ENCODE data around the gene ELMO1.

ELMO1 gene, protein sequence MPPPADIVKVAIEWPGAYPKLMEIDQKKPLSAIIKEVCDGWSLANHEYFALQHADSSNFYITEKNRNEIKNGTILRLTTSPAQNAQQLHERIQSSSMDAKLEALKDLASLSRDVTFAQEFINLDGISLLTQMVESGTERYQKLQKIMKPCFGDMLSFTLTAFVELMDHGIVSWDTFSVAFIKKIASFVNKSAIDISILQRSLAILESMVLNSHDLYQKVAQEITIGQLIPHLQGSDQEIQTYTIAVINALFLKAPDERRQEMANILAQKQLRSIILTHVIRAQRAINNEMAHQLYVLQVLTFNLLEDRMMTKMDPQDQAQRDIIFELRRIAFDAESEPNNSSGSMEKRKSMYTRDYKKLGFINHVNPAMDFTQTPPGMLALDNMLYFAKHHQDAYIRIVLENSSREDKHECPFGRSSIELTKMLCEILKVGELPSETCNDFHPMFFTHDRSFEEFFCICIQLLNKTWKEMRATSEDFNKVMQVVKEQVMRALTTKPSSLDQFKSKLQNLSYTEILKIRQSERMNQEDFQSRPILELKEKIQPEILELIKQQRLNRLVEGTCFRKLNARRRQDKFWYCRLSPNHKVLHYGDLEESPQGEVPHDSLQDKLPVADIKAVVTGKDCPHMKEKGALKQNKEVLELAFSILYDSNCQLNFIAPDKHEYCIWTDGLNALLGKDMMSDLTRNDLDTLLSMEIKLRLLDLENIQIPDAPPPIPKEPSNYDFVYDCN

GRCh38 chr7:37448636-37449361 lies at the start of gene ELMO1:
Gene ELMO1, minus strand, starts transcription at chr7:37448864. Its CDS starts 106,174 bp downstream, at chr7:37342690.
- peak; percentile 90 for DNase-seq

DNA sequence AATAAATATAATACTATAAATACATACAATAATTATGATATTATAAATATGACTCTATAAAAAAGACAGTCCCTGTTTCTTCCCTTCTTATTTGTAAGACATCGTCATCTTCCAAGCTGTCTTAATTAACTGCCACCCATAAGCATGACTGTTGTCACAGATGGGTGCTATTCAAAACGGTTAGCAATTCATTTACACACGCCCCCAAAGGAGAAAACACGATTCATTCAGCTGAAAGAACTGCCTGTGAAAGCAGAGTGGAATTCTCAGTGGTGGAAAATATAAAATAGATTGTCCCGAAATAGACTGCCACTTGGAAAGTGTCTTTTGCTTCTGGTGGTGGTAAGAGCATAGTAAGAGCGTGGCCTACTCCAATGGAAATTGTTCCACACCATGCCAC lies 48.9 kb upstream of the ELMO1 start:
- no peak for DNase-seq

DNA sequence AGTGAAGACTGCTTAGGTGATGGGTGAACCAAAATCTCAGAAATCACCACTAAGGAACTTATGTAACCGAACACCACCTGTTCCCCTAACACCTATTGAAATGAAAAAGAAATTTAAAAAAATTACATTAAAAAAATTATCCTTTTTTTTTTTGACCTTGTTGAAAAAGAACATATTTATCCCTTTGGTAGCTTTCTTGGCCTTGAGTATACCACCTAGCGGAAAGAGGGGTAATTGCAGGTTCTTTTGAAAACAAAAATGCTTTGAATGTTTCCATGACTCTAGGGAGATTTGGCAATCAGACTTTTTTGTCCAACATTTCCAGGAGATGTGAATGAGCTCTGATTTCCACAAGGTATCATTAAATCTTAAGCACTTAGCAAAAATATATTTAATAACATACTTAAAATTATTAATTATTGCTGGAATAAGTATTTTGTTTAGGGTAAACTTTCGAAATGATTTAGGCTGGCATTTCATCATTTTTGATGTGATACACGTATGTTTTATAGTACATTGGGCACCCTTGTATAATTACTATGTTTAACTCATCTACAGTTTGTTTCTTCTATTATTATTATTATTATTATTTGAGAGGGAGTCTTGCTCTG lies 47.0 kb upstream of the ELMO1 start:
- DNase-seq = no peak

DNA sequence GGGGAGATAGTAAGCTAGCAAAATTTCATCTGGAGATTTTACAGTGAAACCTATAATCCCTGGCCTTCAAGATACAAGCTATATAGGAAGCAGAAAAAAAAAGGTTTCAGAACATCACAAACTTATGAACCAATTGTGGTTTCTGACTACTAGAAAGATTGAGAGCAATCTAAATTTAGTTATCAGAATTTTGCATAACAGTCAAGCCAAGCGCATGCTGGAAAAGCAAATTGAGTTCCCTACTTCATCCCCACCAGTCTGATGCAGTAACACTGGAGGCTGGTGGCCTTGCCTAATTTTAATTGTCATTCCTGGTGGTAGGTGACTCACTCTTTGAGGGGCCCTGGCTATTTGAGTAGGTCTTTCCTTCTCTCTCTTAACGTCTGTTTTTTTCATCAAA lies 46.3 kb upstream of the ELMO1 start:
- no peak for DNase-seq

DNA sequence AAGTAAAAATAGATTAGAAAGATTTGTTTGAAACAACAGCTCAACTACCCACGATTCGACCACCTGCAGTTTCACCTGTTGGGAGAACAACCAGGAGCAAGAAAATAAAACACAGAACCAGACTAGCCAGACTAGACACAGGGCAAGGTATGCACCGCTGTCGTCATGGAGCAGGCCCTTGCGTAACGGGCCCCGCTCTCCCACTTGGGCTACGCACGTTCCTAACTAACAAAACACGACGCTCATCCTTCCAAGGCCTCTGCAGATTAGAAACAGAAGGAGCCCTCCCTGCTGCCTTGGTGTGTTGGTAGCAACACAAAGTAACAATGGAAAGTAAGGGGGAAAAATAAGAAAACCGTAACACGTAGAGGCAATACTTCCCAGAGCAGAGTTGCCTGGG lies 45.1 kb upstream of the ELMO1 start:
- no peak for DNase-seq

GRCh38 chr7:37493123-37493522 lies 44.5 kb upstream of the ELMO1 start:
- no peak for DNase-seq

GRCh38 chr7:37491919-37492694 lies 43.4 kb upstream of the ELMO1 start:
- DNase-seq = no peak

GRCh38 chr7:37489703-37490102 lies 41.0 kb upstream of the ELMO1 start:
- DNase-seq = no peak

DNA sequence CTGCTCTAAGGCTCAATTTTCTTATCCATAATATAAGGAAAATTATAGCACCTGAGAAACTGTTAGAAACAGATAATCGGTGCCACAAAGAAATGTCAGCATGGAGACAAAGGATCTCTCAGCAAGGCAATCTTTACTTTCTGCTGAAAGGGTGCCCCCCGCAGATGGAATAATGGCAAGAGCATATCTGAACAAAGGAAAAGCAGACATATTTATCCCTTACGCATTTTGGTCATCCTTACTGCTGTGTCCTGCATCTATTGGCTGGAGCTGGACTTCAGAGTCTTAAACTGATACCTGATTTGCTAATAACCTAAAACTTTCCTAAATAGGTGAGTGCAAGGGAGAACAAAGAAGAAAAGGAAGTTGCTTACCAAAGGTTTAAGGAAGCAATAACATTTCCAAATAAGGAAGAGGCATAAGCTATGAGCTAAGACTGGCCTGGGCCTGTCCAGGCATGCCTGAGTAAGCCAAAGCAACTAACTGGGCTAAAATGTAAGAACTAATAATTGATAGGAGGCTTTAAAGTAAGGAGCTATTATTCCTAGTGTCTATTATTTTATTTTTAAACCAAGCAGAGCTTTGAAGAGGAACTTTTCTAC lies 39.6 kb upstream of the ELMO1 start:
- no peak for DNase-seq

- DNase-seq = no peak
Observed at GRCh38 chr7:37484426-37485073, 35.9 kb upstream of the ELMO1 start.

DNA sequence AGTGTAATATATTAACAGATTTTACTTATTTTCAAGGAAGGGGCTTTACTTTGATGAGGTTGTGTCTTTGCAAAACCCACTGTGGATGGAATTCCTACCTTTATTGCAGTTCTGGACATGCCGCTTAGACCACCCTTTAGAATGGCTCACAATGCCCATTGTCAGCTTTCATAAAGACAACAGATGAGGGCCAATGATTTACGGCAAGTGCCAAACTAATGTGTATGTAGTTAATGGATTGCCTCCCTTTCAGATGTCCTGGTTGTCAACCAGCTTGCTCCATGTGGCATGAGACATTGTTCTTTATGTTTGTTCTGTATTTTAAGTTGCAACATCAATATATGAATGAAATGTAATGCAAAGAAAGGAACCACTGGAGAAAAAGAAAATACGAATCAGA lies 35.0 kb upstream of the ELMO1 start:
- no peak for DNase-seq

DNA sequence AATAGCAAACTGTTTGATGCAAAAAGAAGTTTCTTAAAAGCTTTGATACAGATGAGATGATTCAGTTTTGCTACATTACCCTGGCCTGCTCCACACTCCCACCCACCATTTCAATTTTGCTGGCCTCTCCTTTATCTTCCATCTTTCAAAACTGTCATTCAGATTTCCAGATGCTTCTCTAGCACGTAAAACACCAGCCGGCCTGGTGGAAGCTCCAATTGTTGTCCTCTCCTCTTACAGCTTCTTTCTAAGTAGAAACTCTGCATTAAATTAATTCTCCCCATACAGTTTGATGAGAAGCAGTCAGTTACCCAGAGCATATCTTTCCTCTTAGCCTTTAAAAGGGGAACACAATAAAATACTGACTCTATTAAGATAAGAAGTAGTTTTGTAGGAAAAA lies 34.3 kb upstream of the ELMO1 start:
- DNase-seq = no peak

DNA sequence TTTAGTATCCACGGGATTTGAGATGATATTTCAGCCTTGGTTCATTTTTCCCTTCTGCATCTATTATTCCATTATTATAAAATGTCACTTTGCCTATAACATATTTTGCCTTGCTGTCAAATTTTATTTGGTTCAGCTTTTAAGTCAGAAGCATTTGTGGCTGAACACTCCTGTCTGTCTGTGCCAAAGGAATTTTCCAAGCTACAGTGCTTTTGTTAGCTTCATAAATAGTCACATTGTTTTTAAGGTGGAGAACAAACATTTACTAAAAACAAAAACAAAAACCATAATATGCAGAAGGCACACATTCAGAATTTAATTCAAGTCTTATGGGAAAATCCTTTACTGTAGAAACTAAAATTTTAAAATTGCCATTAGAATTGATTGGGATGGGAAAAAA lies 33.8 kb upstream of the ELMO1 start:
- DNase-seq = no peak

DNA sequence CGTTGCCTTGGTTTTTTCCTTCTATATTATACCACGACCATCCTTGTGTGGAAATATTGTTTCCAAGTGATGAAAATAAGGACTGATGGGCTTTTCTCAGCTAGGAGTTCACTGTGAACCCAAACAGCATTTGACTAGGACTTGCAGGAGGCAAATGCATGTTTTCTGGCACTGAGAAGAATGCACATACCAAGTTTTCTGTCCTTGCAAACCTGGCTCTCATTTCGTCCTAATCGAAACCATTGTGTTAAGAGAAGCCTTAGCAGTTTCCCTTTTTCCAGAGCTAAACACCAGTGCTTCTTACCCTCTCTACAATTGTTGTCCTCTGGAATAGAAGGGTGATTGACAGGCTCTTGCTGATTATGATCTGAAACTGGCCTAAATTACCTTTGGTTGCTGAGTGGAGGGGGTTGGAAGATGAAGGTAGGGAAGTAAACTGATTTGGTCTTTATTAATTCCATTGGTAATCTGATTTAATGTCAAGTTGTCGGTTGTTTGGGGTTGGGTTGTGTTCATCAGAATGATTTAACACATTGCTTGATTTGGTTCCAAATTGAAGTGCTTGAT lies 33.1 kb upstream of the ELMO1 start:
- DNase-seq = no peak

- no peak for DNase-seq
Observed at GRCh38 chr7:37481154-37481553, 32.5 kb upstream of the ELMO1 start.

DNA sequence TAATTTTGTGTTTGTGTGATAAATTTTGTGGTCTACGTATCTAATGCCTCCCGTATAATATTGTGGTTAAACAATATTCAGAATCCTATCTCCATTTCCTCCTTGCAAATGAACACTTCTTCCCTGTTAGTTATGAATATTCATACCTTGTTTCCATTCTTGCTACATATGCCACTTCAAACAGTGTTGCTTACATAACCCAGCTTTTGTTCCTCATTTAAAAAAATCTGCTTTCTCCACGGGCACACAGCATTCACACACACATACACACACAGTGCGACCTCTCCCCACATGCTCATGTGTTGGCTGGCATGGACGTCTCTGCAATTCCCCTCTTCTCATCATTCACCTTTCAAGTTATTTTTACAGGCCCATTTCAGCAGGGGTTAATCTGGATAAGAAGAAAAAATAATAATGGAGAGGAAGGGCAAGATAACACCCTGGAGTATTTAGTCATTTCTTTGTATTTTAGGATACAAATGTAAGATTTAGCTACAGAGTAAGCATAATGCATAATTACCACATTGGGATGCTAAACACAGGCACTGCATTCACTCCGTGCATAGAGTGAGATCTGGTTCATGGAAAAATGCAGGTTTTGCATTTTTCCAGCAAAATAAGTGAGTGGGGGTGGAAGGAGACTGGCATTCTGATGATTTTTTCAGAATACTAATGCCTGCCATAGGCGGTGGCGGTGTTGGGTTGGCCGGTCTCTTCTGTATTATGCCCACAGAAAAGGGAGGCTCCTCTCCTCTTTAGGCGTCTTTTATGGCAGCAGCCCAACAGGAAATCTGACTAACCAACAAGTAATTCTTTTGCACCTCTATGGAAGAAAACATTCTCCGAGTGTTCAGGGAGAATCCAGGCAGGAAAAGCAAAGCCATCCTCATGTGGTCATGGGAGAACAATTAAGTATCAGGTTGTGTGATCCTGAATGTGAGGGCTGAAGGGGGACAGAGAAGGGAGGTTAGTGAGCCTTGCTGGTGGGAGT lies 31.7 kb upstream of the ELMO1 start:
- no peak for DNase-seq

- no peak for DNase-seq
Observed at GRCh38 chr7:37476881-37477450, 28.3 kb upstream of the ELMO1 start.

- no peak for DNase-seq
Observed at GRCh38 chr7:37476428-37476827, 27.8 kb upstream of the ELMO1 start.

- no peak for DNase-seq
Observed at GRCh38 chr7:37475646-37476045, 27.0 kb upstream of the ELMO1 start.

GRCh38 chr7:37471619-37472018 lies 23.0 kb upstream of the ELMO1 start:
- DNase-seq = no peak

Data from activated effector memory CD4-positive, alpha-beta T cell treated with anti-CD3 and anti-CD28 coated beads, Interleukin-2, amount 50 U/mL, for 16 hours (primary cell).